ENCODE measurements around the gene PLPPR4.
"Not testable (repeated sequence)": the region's sequence is repeated elsewhere in the genome, so short reads cannot be mapped to it uniquely, and the experiment has no call there.

DNA sequence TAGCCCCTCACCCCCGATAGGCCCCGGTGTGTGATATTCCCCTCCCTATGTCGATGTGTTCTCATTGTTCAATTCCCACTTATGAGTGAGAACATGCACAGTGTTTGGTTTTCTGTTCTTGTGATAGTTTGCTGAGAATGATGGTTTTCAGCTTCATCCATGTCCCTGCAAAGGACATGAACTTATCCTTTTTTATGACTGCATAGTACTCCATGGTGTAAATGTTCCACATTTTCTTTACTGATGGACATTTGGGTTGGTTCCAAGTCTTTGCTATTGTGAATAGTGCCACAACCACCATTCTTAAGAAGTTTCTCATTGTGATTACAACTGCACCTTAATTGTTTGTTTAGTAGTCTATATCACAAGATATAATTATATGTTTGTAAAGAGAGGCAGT, 3.9 kb upstream of the PLPPR4 start:
- not testable (repeated sequence) for TF ChIP-seq CTCF (conservative IDR thresholded peaks at IDR 0.05); EZH2 (IDR thresholded peaks at IDR 0.05; ENCODE audit: low read depth)
